NCI-H82 treated with DMSO at 0.1 percent for 48 hours (cell line): Measurements from ENCODE around the gene CAMTA1.

ENCODE experiments used
- DNase-seq: peaks from one replicate; lab custom pipeline; 2025; ENCODE audit not compliant: unreplicated experiment; lab: John Stamatoyannopoulos, UW

The CAMTA1 gene

GRCh38 chr1:6923012-6923411 lies 137.8 kb downstream of the CAMTA1 start:
- no peak for DNase-seq

- no peak for DNase-seq
Measured at GRCh38 chr1:6923416-6923815, 138.2 kb downstream of the CAMTA1 start.

- no peak for DNase-seq
Measured at GRCh38 chr1:6923955-6924881, 139.0 kb downstream of the CAMTA1 start.

GRCh38 chr1:6924891-6925290 lies 139.6 kb downstream of the CAMTA1 start:
- no peak for DNase-seq

- DNase-seq, result no peak
Measured at GRCh38 chr1:6927626-6928025, 142.4 kb downstream of the CAMTA1 start.

DNA sequence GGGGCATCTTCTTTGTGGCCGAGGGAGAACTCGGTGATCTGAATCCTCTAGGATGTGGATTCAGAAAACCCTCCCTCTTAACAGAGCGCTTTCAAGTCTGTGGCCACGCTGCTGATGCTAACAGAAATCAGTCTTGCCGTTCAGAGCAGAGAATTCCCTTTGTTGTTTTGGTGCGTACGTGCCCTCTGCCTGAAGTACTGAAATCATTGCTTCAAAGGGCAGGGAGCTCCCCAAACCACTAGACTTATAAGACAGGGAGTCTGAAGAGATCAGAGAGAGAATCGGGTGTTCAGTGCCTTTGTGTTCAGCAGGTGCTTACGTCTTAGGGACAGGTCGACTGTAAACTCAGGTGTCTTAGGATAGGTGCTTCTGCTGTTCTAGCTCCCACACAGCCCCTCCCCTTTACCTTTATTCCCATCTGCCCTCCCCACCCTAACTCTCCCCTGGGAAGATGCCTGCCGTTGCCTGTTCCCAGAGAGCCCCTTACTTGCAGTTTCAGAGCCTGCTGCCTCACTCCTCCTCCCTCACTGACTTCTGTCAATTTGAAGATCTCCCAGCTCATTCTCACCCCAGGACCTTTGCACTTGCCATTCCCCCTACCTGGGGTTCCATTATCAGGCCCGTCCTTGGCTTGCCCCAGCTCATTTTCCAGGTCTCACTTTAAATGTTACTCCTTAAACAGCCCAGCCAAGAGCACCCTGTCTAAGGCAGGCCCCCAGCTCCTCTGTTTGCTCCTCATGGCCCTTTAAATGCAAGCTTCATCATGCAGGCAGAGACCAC lies 143.0 kb downstream of the CAMTA1 start:
- no peak for DNase-seq

DNA sequence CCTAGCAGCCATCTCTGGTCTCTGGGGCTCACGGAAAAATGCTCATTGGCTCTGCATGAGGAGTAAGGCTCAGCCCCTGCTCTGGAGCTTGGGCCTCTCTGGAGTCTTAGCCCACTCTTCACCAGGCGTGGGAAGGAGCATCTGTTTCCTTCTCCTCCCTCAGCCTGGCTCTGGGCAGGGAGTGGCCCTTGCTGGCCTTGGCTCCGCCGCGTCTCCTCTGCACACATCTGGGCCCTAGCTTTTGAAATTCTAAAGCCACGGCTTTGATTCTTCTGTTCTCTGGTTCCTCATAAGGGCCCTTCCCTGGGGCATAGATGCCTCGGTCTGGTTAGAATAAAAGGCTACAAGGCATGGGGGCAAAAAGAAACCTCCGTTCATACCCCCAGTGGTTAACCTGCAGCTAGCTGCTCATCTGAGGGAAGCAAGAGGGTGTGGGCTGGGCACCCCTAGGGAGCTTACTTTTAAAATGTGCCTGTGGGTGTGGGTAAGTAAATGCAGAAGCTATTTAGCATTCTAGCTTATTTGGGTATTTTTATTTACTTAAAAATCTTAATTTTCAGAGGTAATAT lies 145.6 kb downstream of the CAMTA1 start:
- DNase-seq, result no peak

DNA sequence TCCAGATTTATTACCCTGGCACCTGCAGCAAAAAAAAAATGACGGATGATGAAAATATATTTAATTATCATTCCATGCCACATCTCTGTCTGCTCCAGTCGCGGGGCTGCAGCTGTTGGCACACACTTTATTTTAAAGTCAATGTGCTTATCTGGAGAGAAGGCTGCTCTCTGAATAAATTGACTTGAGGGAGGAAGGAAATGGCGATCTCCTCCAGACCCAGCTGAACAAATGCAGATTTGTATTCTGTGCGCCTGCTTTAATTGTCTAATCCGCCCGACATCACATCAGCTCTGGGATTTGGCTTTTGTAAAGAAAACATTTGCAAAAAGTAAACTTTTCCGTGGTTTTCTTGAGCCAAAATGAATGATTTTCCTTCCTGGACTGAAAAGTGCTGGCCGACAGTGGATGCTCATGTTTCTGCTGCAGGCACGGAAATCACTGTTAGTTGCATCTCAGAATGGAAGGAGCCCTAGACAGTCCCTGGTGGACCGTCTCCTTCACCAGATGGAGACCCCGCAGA lies 150.2 kb downstream of the CAMTA1 start:
- DNase-seq, result no peak

DNA sequence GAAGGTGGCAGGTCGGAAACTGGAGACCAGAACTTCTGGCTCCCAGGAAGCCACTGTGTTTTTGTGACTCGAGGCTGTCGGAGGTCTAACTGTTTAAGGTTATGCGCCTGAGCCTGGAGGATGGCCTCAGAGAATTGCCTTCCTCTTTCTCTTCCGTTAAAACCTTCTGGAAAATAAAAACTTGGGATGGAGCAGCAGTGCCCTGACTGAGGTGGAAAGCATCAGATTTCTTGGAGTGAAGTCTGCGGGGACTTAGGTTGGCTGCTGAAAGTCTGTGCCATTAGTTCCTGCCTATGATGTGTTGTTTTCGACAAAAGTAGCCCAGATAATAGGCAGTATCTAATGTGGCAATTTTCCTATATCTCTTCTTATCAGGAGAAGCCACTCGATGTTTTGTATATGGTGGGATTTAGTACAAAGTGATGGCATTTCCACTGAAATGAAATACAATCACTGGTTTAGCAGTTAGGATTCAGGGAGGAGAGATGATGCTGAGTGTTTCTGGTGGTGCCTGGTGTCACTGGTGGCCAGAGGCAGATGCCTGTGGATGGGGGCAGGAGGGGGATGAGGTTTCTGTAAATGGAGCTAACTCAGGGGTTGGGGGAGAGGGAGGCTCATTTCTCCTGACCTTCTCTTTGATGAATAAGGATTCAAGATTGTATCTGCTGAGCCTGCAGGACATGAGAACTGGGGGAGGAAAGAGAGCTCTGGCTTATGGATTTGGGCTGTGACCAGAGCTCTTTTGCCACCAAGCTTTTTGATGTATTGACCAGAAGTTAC lies 150.8 kb downstream of the CAMTA1 start:
- DNase-seq, result no peak

- no peak for DNase-seq
Measured at GRCh38 chr1:6937048-6937447, 151.8 kb downstream of the CAMTA1 start.

GRCh38 chr1:6939363-6939762 lies 154.1 kb downstream of the CAMTA1 start:
- no peak for DNase-seq

DNA sequence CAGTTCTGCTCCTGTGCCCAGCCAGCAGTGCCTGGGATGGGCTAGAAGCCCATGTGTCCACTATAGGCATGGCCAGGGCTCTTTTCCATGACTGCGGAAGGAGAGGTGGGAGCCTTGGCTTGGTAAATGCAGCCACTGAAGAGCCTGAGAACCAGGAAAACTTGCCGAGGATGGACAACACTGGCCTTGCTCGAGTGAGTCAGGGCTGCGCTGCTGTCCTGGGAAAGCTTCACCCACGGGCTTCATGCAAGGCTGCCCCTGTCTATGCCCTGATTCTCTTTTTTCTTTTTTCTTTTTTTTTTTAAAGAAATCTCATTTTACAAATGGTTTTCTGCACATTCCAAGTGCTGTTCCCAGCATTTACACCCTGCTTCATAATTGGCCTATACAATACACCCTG lies 156.5 kb downstream of the CAMTA1 start:
- no peak for DNase-seq

- DNase-seq, result no peak
Measured at GRCh38 chr1:6942990-6943389, 157.7 kb downstream of the CAMTA1 start.

DNA sequence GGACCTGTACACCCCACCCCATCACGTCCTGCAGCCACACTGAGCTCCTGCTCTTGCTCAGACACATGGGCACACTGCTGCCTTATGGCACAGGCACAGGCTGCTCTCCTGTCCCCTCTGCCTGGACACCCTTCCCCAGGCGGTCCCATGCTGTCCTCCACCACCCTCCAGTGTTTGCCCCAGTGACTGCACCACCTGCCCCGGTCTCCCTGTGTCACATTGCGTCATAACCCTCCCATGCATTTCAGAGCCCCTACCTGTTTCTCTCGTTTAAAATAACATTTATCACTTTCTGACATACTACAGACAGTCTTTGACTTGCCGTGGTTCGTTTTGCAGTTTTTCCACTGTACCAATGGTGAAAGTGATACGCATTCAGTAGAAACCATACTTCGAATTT lies 159.2 kb downstream of the CAMTA1 start:
- no peak for DNase-seq

- no peak for DNase-seq
Measured at GRCh38 chr1:6947952-6948351, 162.7 kb downstream of the CAMTA1 start.

DNA sequence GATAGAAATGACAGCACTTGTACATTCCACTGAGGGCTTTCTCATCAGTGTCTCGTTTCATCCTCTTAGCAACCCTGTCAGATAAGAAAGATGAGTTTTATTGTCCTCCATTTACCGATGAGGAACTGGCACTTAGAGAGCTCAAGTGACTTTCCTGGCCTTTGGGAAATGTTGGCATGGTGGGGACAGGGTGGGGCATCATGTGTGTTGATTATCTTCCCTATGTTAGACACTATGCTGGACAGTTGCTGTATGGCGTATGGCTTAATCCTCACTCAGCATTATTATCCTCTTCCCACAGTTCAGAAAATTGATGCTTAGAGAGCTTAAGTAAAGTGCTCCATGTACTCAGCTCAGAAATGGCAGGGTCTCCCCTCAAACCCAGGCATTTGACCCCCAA lies 163.2 kb downstream of the CAMTA1 start:
- DNase-seq, result peak; percentile 99

- peak; percentile 99 for DNase-seq
Measured at GRCh38 chr1:6948861-6949260, 163.6 kb downstream of the CAMTA1 start.

GRCh38 chr1:6950001-6950765 lies 164.9 kb downstream of the CAMTA1 start:
- peak; percentile 82 for DNase-seq

DNA sequence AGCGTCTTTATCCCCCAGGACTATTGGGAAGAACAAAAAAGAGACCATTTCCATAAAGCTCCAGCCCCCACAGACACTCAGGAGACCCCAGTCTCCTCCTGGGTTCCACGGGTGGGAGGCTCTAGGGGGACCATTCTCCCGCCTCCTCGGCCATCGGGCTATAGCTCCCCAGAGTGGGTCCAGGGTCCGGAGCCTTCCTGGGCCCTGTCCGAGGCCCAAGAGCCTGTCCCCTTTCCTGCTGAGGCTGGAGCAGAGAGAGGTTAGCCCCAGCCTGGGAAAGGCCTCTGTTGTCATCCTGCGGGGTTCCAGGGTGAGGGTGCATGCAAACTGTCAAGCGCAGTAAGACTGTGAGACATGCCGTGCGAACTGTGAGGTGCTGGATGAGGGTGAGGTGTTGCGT lies 166.3 kb downstream of the CAMTA1 start:
- no peak for DNase-seq

GRCh38 chr1:6953216-6953615 lies 168.0 kb downstream of the CAMTA1 start:
- DNase-seq, result no peak
